Nephron progenitor cell (in vitro differentiated cells): ENCODE measurements around the gene COQ3.
"Not testable (repeated sequence)": the region's sequence is repeated elsewhere in the genome, so short reads cannot be mapped to it uniquely, and the experiment has no call there.

ENCODE experiments used
- DNase-seq: peaks from one replicate; pipeline ENCODE4 v3.0.0; 2021
- H3K27ac Mint-ChIP-seq: 2 replicates; pipeline ENCODE4 v1.8.0; 2021; ENCODE audit warnings: mild to moderate bottlenecking, moderate library complexity, mixed read lengths
- H3K27me3 Mint-ChIP-seq: 2 replicates; pipeline ENCODE4 v1.8.0; 2021; ENCODE audit warnings: mild to moderate bottlenecking, low read depth, mixed read lengths; ENCODE audit not compliant: poor library complexity
- H3K36me3 Mint-ChIP-seq: 2 replicates; pipeline ENCODE4 v1.8.0; 2021; ENCODE audit warnings: low read depth, mixed read lengths
- H3K4me1 Mint-ChIP-seq: 2 replicates; pipeline ENCODE4 v1.8.0; 2021; ENCODE audit warnings: mixed read lengths
- H3K4me3 Mint-ChIP-seq: 2 replicates; pipeline ENCODE4 v1.8.0; 2021; ENCODE audit warnings: mild to moderate bottlenecking, moderate library complexity, mixed read lengths
- H3K9me3 Mint-ChIP-seq: 2 replicates; pipeline ENCODE4 v1.8.0; 2021; ENCODE audit warnings: mild to moderate bottlenecking, moderate library complexity, mixed read lengths
- CTCF ChIP-seq: fragments of 200-600 bp; sonication (generic); IDR thresholded peaks from 2 replicates; pipeline ENCODE4 v1.5.0; 2021; ENCODE audit warnings: antibody characterized with exemption

Gene COQ3

GRCh38 chr6:99347804-99348203 lies 46.2 kb downstream of the COQ3 start:
- no peaks in the 10 kb centered on the region for H3K36me3 Mint-ChIP-seq
- no peak overlapping the region for H3K27ac Mint-ChIP-seq
- H3K9me3 Mint-ChIP-seq: no peaks in the 10 kb centered on the region
- H3K4me1 Mint-ChIP-seq: peaks cover 18% of the 10 kb centered on the region
- TF ChIP-seq CTCF: no peak
- H3K27me3 Mint-ChIP-seq: peaks cover 16% of the 10 kb centered on the region
- peak overlapping the region; percentile 90 for H3K4me3 Mint-ChIP-seq
- no peak for DNase-seq

DNA sequence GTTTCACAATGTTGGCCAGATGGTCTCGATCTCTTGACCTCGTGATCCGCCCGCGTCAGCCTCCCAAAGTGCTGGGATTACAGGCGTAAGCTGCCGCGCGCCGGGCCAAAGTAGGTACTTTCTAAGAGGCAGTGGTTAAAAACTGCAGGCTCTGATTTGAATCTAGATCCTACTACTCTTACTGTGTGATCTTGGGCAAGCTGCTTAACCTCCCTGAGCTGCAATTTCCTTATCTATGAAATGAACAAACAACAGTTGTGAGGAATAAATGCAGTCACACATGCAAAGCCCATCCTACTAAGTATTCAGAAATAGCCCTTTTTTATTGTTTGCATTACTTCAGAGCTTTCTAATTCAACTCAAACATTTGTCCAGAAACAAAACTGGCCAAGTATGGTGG lies 47.4 kb downstream of the COQ3 start:
- no peaks in the 10 kb centered on the region for H3K9me3 Mint-ChIP-seq
- H3K36me3 Mint-ChIP-seq: no peaks in the 10 kb centered on the region
- H3K27me3 Mint-ChIP-seq: peaks cover 11% of the 10 kb centered on the region
- no peak overlapping the region for H3K4me3 Mint-ChIP-seq
- peaks cover 18% of the 10 kb centered on the region for H3K4me1 Mint-ChIP-seq
- no peak for TF ChIP-seq CTCF
- no peak overlapping the region for H3K27ac Mint-ChIP-seq
- DNase-seq: no peak

DNA sequence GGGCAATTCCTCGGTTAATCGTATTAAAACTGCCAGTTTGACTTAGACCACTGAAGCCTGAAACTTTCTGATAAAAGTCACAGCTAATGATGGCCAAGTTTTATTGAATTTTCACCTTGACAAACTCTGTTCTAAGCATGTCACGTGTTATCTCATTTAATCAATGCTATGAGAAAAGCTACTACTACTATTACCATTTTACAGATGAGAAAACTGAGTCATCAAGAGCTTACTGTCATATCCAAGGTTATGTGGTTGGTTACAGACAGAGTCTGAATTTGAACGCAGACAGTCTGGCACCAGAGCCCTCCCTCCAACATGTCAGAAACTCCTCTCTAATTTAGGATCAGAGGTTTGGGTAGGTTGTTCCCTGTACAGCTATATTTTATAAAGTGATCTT lies 48.8 kb downstream of the COQ3 start:
- DNase-seq: no peak
- Mint-ChIP-seq H3K27ac (no peak overlapping the region), H3K36me3 (no peaks in the 10 kb centered on the region), H3K9me3 (no peaks in the 10 kb centered on the region), H3K4me1 (peaks cover 14% of the 10 kb centered on the region), H3K4me3 (no peak overlapping the region), H3K27me3 (peaks cover 2% of the 10 kb centered on the region)
- no peak for TF ChIP-seq CTCF

- TF ChIP-seq CTCF: no peak
- Mint-ChIP-seq H3K27me3 (no peaks in the 10 kb centered on the region), H3K9me3 (no peaks in the 10 kb centered on the region), H3K36me3 (no peaks in the 10 kb centered on the region), H3K4me3 (no peak overlapping the region), H3K4me1 (peaks cover 12% of the 10 kb centered on the region), H3K27ac (no peak overlapping the region)
- DNase-seq: no peak
These were observed 49.7 kb downstream of the COQ3 start for GRCh38 chr6:99344289-99344688.

- Mint-ChIP-seq H3K27ac (no peak overlapping the region), H3K4me1 (peaks cover 4% of the 10 kb centered on the region), H3K27me3 (no peaks in the 10 kb centered on the region), H3K36me3 (no peaks in the 10 kb centered on the region), H3K9me3 (no peaks in the 10 kb centered on the region), H3K4me3 (no peak overlapping the region)
- no peak for DNase-seq
- TF ChIP-seq CTCF: no peak
These were observed 52.0 kb downstream of the COQ3 start for GRCh38 chr6:99341862-99342455.

- Mint-ChIP-seq H3K4me1 (peaks cover 19% of the 10 kb centered on the region), H3K27me3 (no peaks in the 10 kb centered on the region), H3K4me3 (no peak overlapping the region), H3K36me3 (no peaks in the 10 kb centered on the region), H3K9me3 (no peaks in the 10 kb centered on the region), H3K27ac (peak overlapping the region; percentile 47)
- no peak for DNase-seq
- no peak for TF ChIP-seq CTCF
These were observed 55.8 kb downstream of the COQ3 start for GRCh38 chr6:99338188-99338587.

GRCh38 chr6:99335298-99335697 lies 58.7 kb downstream of the COQ3 start:
- peaks cover 34% of the 10 kb centered on the region for H3K4me1 Mint-ChIP-seq
- not testable (repeated sequence) for H3K36me3 Mint-ChIP-seq, H3K4me3 Mint-ChIP-seq, DNase-seq, H3K9me3 Mint-ChIP-seq, H3K27ac Mint-ChIP-seq, H3K27me3 Mint-ChIP-seq
